Prostate gland (tissue), 2 donors: Measurements from ENCODE around the gene KCNMB4.

Experiments
- CTCF ChIP-seq, 4 experiments: fragments of 200-600 bp in 2 of 4; fragments of 450-650 bp in 2 of 4; sonication (generic) in 2 of 4; IDR thresholded peaks; 1 replicate in 3 of 4; 2 replicates in 1 of 4; pipeline ENCODE4 v1.5.1; 2016 to 2019; ENCODE audit warnings: antibody characterized with exemption in 4 of 4, mild to moderate bottlenecking in 2 of 4, moderate library complexity in 2 of 4
- POLR2A ChIP-seq: fragments of 450-650 bp; IDR thresholded peaks from one replicate; pipeline ENCODE4 v1.6.1; 2016; ENCODE audit warnings: antibody characterized with exemption, mild to moderate bottlenecking

- TF ChIP-seq POLR2A: no peak
- no peak for TF ChIP-seq CTCF (IDR thresholded peaks at IDR 0.05)
These were observed at the start of gene KCNMB4 for GRCh38 chr12:70365648-70366518.
